Thyroid gland (tissue), 4 donors: ENCODE results near the gene KRTAP5-5. TPM values are rescaled to one million over a fixed set of nuclear protein-coding genes. Genes with fewer than 3 reads are reported as not detected.

ENCODE experiments used
- DNase-seq, 2 donors: peaks; one replicate each; pipeline ENCODE4 v3.0.0-alpha.2; 2019
- H3K27ac ChIP-seq, 3 donors: fragments of 200-600 bp; sonication (generic); 1 replicate in 2 of 3; 2 replicates in 1 of 3; pipeline ENCODE4 v1.5.1; 2016 to 2019; ENCODE audit warnings: mild to moderate bottlenecking in 1 of 3, moderate library complexity in 1 of 3
- H3K27me3 ChIP-seq: fragments of 200-600 bp; sonication (generic); one replicate; pipeline ENCODE4 v1.5.1; 2019
- H3K36me3 ChIP-seq, 2 donors: fragments of 200-600 bp; sonication (generic); one replicate each; pipeline ENCODE4 v1.5.1; 2016 to 2019
- H3K4me1 ChIP-seq, 2 donors: fragments of 200-600 bp; sonication (generic); one replicate each; pipeline ENCODE4 v1.5.1; 2017 to 2019
- H3K4me3 ChIP-seq, 3 donors: fragments of 200-600 bp; sonication (generic); replicated peaks in 1 of 3; 1 replicate in 2 of 3; 2 replicates in 1 of 3; pipeline ENCODE4 v1.5.1; 2016; ENCODE audit warnings: mild to moderate bottlenecking in 1 of 3
- H3K9me3 ChIP-seq: fragments of 200-600 bp; sonication (generic); one replicate; pipeline ENCODE4 v1.5.1; 2017
- POLR2A ChIP-seq, 2 donors: fragments of 450-650 bp; IDR thresholded peaks; one replicate each; pipeline ENCODE4 v1.6.1; 2017; ENCODE audit warnings: antibody characterized with exemption in 2 of 2, mild to moderate bottlenecking in 2 of 2, moderate library complexity in 1 of 2
- WGBS, 2 donors: methylation state at CpG; one replicate each; pipeline ENCODE4 v1.1.5; 2017; 5-methylcytosine and 5-hydroxymethylcytosine counted together
- intact Hi-C: fragments of 100-400 bp; cut with DNase I; formaldehyde crosslinking; loops from one replicate; pipeline ENCODE4 v1.15.1; 2023
- total RNA-seq, 4 donors: library from RNA; depleted of rRNA; stranded (reverse); fragments of >200 nt; gene quantifications; one replicate each; pipeline ENCODE4 v1.2.3, GENCODE V29; 2016
- TF ChIP-seq, protein P1 (sequence below), 6 experiments: fragments of 200-600 bp in 3 of 6; fragments of 450-650 bp in 3 of 6; sonication (generic) in 3 of 6; IDR thresholded peaks; one replicate each; pipeline ENCODE4 v1.5.1; 2016 to 2019; ENCODE audit warnings: antibody characterized with exemption in 6 of 6, mild to moderate bottlenecking in 2 of 6, inconsistent platforms in 1 of 6, moderate library complexity in 1 of 6

The KRTAP5-5 gene
- total RNA-seq, 4 donors from 2014 or later, result not detected

DNA sequence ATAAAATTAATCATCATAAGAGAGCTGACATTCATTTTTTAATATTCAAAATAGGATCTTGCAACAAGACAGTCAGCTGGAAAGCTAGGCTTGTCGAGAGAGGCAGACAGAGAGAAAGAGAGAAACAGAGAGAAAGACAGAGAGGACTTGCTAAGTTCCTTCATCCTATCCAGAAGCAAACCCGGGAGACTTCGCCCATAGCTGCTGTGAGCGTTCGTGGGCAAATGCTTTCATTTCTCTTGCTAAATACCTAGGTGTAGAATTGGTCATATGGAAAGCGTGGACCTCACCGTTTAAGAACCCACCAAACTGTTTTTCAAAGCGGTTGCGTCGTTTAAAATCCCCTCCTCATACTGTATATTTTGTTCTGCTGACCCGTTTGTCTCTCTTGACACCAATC lies 42.1 kb downstream of the KRTAP5-5 start:
- intact Hi-C loops, result no loop called here
- TF ChIP-seq, protein P1, sequence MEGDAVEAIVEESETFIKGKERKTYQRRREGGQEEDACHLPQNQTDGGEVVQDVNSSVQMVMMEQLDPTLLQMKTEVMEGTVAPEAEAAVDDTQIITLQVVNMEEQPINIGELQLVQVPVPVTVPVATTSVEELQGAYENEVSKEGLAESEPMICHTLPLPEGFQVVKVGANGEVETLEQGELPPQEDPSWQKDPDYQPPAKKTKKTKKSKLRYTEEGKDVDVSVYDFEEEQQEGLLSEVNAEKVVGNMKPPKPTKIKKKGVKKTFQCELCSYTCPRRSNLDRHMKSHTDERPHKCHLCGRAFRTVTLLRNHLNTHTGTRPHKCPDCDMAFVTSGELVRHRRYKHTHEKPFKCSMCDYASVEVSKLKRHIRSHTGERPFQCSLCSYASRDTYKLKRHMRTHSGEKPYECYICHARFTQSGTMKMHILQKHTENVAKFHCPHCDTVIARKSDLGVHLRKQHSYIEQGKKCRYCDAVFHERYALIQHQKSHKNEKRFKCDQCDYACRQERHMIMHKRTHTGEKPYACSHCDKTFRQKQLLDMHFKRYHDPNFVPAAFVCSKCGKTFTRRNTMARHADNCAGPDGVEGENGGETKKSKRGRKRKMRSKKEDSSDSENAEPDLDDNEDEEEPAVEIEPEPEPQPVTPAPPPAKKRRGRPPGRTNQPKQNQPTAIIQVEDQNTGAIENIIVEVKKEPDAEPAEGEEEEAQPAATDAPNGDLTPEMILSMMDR (IDR thresholded peaks at IDR 0.05), result no peak
- TF ChIP-seq POLR2A (IDR thresholded peaks at IDR 0.05), result no peak
- Histone ChIP-seq H3K27me3 (no peaks in the 10 kb centered on the region), H3K9me3 (no peaks in the 10 kb centered on the region), H3K27ac (no peak overlapping the region), H3K4me1 (no peaks in the 10 kb centered on the region), H3K36me3 (no peaks in the 10 kb centered on the region), H3K4me3 (no peak overlapping the region)
- no peak for DNase-seq
- 55 to 75% methylated on average over 11 of the region's 11 CpGs for whole genome bisulfite sequencing, 2 donors

DNA sequence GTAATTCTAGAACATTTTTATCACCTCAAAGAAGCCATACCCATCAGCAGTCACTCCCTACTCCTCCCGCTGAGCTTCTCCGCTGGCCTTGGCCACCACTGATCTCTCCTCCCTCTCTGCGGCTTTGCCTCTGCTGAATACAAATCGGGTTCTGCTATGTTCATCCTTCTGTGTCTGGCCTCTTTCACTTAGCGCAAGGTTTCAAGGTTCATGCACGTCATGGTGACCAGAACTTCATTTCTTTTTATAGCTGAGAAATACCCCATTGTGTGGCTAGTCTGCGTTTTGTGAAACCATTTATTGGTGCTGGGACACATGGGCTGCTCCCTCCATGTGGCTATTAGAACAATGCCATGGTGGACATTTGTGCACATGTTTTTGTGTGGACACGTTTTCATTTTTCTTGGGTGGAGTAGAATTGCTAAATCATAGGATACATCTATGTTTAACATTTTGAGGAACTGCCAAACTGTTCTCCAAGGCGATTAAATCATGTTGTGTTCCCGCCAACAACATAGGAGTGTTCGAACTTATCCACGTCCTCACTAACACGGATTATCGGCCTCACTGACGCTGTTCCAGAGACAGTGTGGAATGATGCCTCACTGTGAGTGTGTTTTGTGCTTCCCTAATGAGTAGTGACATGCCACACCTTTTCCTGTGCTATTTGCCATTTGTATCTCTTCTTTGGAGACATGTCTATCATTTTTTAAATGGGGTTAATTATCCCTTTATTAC lies 43.2 kb downstream of the KRTAP5-5 start:
- WGBS, 2 donors, result 78 to 79% methylated on average over 15 of the region's 15 CpGs
- no peaks in the 10 kb centered on the region for H3K27me3 ChIP-seq

DNA sequence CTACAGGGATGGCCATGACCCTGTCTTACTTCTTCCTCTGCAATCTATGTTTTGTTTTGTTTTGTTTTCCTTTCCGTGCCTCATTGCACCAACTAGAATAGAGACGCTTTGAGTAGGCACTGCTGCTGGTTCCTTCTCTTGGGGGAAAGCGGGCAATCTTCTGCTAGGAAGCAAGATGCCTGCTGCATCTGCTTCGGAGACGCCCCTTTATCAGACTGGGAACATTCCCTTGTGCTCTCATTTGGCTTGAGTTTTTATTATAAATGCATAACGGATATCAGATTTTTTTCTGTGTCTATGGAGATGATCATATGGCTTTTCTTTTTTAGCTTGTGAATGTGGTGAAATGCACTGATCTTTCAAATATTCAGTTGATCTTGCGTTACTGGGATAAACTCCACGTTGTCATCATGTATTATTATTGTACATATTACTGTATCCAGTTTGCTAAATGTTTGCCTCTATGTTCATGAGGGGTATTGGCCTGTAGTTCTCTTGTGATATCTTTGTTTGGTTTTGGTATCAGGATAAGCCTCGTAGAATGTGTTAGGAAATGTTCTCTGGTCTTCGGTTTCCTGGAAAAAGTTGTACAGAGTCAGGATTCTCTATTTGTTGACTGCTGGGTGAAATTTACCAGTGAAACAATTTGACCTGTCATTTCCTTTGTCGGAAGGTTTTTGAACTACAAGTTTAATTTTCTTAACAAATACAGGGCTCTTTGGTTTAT lies 44.0 kb downstream of the KRTAP5-5 start:
- 54 to 56% methylated on average over 11 of the region's 11 CpGs for WGBS, 2 donors
- no peaks in the 10 kb centered on the region for H3K27me3 ChIP-seq
- no peak overlapping the region for H3K4me3 ChIP-seq
- no peak overlapping the region for H3K27ac ChIP-seq
- H3K9me3 ChIP-seq, result no peaks in the 10 kb centered on the region
- H3K36me3 ChIP-seq, result no peaks in the 10 kb centered on the region
- H3K4me1 ChIP-seq, result no peaks in the 10 kb centered on the region
- DNase-seq, result no peak
- intact Hi-C loops, result no loop called here
- no peak for TF ChIP-seq POLR2A (IDR thresholded peaks at IDR 0.05)

More for the DNA sequence above, 43.2 kb downstream of the KRTAP5-5 start:
- H3K4me3 ChIP-seq, result no peak overlapping the region
- intact Hi-C loops, result no loop called here
- no peak for DNase-seq
- TF ChIP-seq POLR2A (IDR thresholded peaks at IDR 0.05), result no peak
- TF ChIP-seq, protein P1 (IDR thresholded peaks at IDR 0.05), result no peak
- no peak overlapping the region for H3K27ac ChIP-seq
- H3K4me1 ChIP-seq, result no peaks in the 10 kb centered on the region
- H3K36me3 ChIP-seq, result no peaks in the 10 kb centered on the region
- H3K9me3 ChIP-seq, result no peaks in the 10 kb centered on the region

DNA sequence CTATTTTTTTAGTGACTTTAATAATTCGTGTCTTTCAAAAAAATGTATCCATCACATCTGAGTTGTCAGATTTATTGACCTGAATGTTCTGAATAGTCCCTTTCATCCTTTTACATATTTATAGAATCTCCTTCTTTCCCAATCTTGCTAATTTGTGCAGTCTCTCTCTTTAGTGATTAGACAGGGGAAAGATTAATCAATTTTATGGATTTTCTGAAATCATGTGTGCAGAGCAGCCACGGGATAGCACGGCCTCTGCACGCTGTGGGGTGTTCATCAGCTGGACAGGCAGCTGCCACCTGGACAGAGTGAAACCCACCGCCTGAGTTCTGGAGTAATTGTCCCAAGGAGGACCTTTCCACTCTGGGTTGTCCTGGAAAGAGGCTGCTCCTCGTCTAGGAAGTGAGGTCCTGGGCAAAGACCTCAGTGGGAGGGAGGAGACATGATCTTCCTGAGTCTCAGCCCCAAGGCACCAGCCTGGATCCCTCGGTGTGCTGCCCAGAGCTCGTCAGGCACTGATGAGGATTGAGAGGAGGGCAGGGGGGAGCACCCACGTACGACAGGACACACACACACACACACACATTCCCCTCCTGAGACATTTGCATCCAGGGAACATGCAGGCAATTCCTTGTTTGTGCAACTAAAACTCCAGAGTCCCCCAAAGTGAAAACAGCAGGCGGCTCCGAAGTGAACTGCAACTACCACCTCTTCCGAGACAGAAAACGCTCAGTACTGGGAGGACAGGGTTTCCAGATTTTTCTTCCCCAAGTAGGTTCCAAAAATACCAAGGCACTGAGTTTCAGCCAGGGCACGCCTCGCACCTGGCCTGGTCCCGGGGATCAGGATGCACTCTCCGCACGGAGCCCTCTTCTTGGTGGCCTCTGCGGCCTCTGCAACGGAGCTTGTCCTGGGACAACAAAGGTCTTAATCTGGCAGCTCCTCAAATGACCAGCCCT lies 44.9 kb downstream of the KRTAP5-5 start:
- DNase-seq, result no peak
- intact Hi-C loops, result no loop called here
- Histone ChIP-seq H3K27ac (no peak overlapping the region), H3K36me3 (no peaks in the 10 kb centered on the region), H3K4me1 (no peaks in the 10 kb centered on the region), H3K27me3 (no peaks in the 10 kb centered on the region), H3K9me3 (no peaks in the 10 kb centered on the region), H3K4me3 (no peak overlapping the region)
- WGBS, 2 donors, result 51% methylated on average over 18 to 21 of the region's 21 CpGs
- TF ChIP-seq POLR2A (IDR thresholded peaks at IDR 0.05), result no peak
- TF ChIP-seq, protein P1 (IDR thresholded peaks at IDR 0.05), result no peak

DNA sequence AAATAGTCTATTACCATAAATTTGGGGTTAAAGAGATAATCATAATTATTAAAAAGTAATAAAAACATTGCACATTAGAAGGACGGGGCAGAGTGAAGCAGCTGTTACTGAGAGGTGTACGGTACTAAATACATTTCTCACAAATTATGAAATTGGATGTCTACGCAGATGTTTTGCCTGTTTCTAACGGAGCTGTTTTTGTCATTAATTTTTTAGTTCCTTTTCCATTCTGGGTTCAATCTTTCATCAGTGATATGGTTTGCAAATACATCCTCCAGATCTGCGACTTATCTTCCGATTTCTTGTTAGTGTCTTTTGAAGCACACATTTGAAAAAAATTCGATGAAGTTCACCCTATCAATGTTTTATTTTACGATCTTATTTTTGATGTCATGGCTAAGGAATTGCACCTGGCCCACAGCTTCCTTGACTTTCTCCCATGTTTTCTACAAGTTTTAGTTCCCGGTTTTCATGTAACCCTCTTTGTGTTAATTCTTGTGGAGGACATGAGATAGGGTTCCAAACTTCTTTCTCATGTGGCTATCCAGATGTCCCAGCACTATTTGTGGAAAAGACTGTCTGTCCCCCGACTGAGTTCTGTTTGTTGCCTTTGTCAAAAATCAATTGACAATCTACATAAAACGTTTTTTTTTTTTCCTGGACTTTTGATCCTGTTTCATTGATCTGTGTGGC lies 46.1 kb downstream of the KRTAP5-5 start:
- no peaks in the 10 kb centered on the region for H3K36me3 ChIP-seq
- DNase-seq, result no peak
- WGBS, 2 donors, result 70 to 79% methylated on average over 11 of the region's 11 CpGs
- no peaks in the 10 kb centered on the region for H3K4me1 ChIP-seq
- no peak overlapping the region for H3K4me3 ChIP-seq
- no peaks in the 10 kb centered on the region for H3K9me3 ChIP-seq
- TF ChIP-seq, protein P1 (IDR thresholded peaks at IDR 0.05), result no peak
- no peak for TF ChIP-seq POLR2A (IDR thresholded peaks at IDR 0.05)
- no peaks in the 10 kb centered on the region for H3K27me3 ChIP-seq
- no peak overlapping the region for H3K27ac ChIP-seq
- intact Hi-C loops, result no loop called here
